ENCODE results near the gene KCNQ1. TPM values are rescaled to one million over a fixed set of nuclear protein-coding genes. Genes with fewer than 3 reads are reported as not detected.
A peak's percentile ranks its signal among the peaks of the same experiment; 100 is the strongest.

The KCNQ1 gene
- total RNA-seq, 3 donors from 2014 or later, result 15.5 to 44.7 (median 37.4) TPM

DNA sequence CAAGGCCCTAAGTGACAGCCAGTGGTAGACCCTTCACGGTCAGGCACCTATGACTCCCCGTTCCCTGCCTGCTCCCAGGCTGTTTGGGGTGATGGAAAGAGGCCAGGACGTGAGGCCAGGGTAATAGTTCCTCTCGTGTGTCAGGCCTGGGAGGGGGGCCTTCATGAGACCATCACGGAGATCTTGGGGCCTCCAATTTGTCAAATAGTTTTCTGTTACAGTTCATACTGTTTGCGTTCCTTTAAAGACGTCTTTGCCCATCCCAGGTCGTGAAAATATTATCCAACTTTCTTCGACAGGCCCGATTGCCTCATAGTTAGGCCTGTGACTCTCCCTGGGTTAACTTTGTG is 317.2 kb downstream of the KCNQ1 start:
- Histone ChIP-seq H3K36me3 (ENCODE audit: low read depth) (no peaks in the 10 kb centered on the region), H3K4me3 (no peak overlapping the region), H3K4me1 (ENCODE audit: low read depth) (no peaks in the 10 kb centered on the region), H3K9me3 (no peaks in the 10 kb centered on the region)
- ATAC-seq, result no peak
- DNase-seq, result no peak
- TF ChIP-seq, protein P1, sequence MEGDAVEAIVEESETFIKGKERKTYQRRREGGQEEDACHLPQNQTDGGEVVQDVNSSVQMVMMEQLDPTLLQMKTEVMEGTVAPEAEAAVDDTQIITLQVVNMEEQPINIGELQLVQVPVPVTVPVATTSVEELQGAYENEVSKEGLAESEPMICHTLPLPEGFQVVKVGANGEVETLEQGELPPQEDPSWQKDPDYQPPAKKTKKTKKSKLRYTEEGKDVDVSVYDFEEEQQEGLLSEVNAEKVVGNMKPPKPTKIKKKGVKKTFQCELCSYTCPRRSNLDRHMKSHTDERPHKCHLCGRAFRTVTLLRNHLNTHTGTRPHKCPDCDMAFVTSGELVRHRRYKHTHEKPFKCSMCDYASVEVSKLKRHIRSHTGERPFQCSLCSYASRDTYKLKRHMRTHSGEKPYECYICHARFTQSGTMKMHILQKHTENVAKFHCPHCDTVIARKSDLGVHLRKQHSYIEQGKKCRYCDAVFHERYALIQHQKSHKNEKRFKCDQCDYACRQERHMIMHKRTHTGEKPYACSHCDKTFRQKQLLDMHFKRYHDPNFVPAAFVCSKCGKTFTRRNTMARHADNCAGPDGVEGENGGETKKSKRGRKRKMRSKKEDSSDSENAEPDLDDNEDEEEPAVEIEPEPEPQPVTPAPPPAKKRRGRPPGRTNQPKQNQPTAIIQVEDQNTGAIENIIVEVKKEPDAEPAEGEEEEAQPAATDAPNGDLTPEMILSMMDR (IDR thresholded peaks at IDR 0.05), result no peak
- intact Hi-C loops (cut with DNase I, micrococcal nuclease), result no loop called here

DNA sequence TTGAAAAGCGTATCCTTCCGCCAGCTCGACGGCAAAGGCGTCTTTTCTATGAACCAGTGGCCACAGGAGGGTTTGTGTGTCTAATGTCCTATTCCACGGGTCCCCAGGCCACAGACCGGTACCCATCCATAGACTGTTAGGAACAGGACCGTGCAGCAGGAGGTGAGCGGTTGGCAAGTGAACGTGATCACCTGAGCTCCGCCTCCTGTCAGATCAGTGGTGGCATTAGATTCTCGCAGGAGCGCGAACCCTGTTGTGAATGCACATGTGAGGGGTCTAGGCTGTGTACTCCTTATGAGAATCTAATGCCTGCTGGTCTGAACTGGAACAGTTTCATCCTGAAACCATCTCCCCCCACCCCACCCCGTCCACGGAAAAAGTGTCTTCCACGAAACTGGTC is 317.6 kb downstream of the KCNQ1 start:
- intact Hi-C loops (cut with DNase I, micrococcal nuclease), result no loop called here
- DNase-seq (peak in 1 of 3 donors; percentile 27), ATAC-seq (no peak)
- Histone ChIP-seq H3K4me1 (ENCODE audit: low read depth) (no peaks in the 10 kb centered on the region), H3K4me3 (no peak overlapping the region), H3K9me3 (no peaks in the 10 kb centered on the region), H3K36me3 (ENCODE audit: low read depth) (no peaks in the 10 kb centered on the region)
- TF ChIP-seq, protein P1 (IDR thresholded peaks at IDR 0.05), result no peak

DNA sequence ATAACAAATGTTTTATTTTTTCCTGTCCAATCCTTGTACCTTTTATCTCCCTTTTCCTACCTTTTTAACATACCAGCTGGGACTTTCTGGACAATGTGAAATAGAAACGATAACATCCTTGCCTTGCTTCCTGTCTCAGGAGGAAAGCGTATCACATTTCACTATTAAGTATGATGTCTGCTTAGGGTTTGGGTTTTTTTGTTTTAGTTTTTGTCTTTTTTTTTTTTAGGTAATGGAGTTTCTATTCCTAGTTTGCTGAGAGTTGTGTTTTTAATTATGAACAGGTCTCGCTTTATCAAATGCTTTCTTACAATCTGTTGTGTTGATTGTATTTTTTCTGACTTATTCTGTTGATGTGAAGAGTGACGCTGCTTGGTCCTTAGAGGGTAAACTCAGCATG is 319.2 kb downstream of the KCNQ1 start:
- no peak for DNase-seq
- intact Hi-C loops (cut with DNase I, micrococcal nuclease), result no loop called here
- no peak for ATAC-seq
- Histone ChIP-seq H3K4me3 (no peak overlapping the region), H3K9me3 (no peaks in the 10 kb centered on the region), H3K4me1 (ENCODE audit: low read depth) (no peaks in the 10 kb centered on the region), H3K36me3 (ENCODE audit: low read depth) (no peaks in the 10 kb centered on the region)
- TF ChIP-seq, protein P1 (IDR thresholded peaks at IDR 0.05), result no peak

DNA sequence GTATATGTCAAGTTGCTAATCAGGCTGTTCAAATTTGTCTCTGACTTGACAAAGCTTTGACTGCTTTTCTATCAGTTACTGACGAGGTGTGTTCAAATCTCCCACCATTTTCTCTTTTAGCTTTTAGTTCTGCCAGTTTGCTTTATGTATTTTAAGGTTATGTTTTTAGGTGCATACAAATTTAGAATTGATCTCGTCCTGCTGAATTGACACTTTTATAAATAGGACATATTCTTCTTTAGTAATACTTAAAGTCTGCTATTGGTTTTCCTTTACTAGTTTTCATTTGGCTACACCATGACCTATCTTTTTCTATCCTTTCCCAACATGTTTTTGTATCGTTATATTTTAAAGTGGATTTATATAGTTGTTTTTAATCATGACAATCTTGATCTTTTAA is 320.7 kb downstream of the KCNQ1 start:
- DNase-seq, result no peak
- H3K4me3 ChIP-seq, result no peak overlapping the region
- H3K36me3 ChIP-seq (ENCODE audit: low read depth), result no peaks in the 10 kb centered on the region
- TF ChIP-seq, protein P1 (IDR thresholded peaks at IDR 0.05), result no peak
- no peak for ATAC-seq
- H3K9me3 ChIP-seq, result no peaks in the 10 kb centered on the region
- H3K4me1 ChIP-seq (ENCODE audit: low read depth), result no peaks in the 10 kb centered on the region
- intact Hi-C loops (cut with DNase I, micrococcal nuclease), result no loop called here

DNA sequence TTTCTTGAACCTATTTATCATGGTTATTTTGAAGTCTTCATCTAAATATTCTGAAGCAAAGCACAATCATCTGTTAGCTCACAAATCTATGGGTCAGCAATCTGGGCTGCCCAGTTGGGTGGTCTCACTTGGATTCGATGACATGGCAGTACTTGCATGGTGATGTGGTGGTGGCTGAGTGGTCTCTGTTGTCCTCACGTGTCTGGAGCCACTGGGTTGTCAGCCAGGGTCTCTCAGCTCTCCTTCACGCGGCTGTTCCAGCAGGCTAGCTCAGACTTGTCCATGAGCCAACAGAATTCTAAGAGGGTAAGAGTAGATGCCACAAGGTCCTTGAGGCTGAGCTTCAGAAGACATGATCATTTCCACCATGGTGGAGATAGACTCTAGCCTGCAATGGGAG is 321.4 kb downstream of the KCNQ1 start:
- Histone ChIP-seq H3K9me3 (no peaks in the 10 kb centered on the region), H3K4me3 (no peak overlapping the region), H3K4me1 (ENCODE audit: low read depth) (no peaks in the 10 kb centered on the region), H3K36me3 (ENCODE audit: low read depth) (no peaks in the 10 kb centered on the region)
- intact Hi-C loops (cut with DNase I, micrococcal nuclease), result no loop called here
- no peak for DNase-seq
- no peak for ATAC-seq
- TF ChIP-seq, protein P1 (IDR thresholded peaks at IDR 0.05), result no peak

DNA sequence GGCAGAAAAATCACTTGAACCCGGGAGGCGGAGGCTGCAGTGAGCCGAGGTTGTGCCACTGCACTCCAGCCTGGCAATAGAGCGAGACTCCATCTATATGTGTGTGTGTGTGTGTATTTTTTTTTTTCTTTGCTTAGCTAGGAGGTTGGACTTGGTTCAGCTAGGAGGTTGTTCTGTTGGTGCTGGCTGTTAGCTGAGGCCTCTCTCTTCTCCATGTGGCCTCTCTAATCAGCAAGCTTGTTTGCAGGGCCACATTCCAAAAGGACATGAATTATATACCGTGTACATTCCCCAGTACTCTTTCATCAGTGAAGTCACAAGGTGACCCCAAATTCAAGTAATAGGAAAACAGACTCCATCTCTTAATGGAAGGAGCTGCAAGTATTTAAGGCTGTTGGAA is 322.3 kb downstream of the KCNQ1 start:
- no peaks in the 10 kb centered on the region for H3K9me3 ChIP-seq
- intact Hi-C loops (cut with DNase I, micrococcal nuclease), result no loop called here
- no peak for ATAC-seq
- DNase-seq, result no peak
- H3K36me3 ChIP-seq (ENCODE audit: low read depth), result no peaks in the 10 kb centered on the region
- H3K4me1 ChIP-seq (ENCODE audit: low read depth), result no peaks in the 10 kb centered on the region
- TF ChIP-seq, protein P1 (IDR thresholded peaks at IDR 0.05), result no peak
- H3K4me3 ChIP-seq, result no peak overlapping the region
